OCI-M1 (cell line): ENCODE data around the gene TXNDC11.

Source experiments
- DNase-seq: peaks from one replicate; lab custom pipeline; 2025; lab: John Stamatoyannopoulos, UW

TXNDC11 gene

GRCh38 chr16:11721781-11722467 is 20.7 kb downstream of the TXNDC11 start:
- DNase-seq: no peak

GRCh38 chr16:11719762-11720161 is 22.9 kb downstream of the TXNDC11 start:
- no peak for DNase-seq

DNA sequence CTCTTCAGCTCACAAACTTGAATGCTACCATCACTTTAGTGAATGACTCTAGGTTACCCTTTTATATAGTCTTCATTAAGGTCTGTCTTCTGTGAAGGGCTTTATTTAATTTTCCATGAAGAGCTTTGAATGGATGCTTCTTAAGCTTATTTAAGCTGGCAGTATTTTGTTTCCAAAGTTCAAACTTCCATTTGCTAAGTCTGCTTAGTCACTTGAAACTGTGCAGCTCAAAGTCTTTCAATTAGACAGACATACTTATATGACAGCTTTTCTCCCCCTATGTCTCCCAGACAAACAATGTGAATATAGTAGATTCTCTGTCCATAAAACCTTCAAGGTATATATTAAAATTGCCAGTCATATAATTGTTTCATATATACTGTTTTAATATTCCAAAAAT is 23.5 kb downstream of the TXNDC11 start:
- DNase-seq: no peak

- no peak for DNase-seq
Measured at GRCh38 chr16:11717811-11718210, 24.8 kb downstream of the TXNDC11 start.

DNA sequence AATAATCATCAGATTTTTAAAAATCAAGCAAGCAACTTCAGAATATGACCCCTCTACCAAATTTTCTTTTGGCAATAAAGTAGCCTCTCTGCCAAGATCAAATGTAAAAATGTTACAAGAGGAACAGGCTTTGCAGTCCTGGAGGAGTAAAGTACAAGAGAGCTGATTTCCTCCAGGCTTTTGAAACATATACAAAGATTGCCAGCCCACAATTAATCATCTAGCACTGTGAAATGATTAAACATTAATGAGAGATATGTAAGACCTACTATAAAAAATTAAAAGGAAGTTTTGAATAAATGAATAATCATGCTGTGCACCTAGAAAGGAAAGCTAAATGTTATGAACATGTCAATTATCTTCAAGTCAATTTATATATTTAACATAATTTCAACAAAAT is 26.3 kb downstream of the TXNDC11 start:
- DNase-seq: no peak

DNA sequence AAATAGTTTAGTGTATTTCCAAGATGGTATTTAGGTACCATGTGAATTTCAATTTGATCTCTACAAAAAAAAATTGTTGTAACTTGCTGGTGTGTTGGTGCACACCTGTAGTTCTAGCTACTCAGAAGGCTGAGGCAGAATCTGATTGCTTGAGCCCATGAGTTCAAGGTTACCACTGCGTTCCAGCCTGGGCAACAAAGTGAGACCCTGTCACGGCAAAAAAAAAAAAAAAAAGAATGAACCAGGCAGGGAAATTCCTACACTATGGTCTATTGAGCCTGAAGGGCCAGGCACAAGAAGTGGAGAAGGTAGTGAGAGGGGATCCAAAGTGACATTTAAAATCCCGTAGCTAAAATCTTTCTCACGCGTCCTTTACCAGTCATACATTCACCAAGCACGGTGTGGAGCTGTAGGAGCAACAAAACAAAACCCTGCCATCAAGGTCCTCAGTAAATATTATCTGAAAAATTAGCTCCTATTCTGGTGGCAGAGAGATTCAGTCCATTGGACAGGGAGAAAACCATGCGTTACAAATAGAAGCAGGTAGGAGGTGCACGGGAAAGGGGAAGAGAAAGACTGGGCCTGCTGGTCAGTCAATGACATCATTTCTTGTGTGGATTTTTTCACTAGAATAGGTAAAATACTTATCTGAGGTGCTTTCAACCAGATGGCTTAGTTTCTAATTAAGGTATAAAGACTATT is 27.3 kb downstream of the TXNDC11 start:
- DNase-seq: no peak

DNA sequence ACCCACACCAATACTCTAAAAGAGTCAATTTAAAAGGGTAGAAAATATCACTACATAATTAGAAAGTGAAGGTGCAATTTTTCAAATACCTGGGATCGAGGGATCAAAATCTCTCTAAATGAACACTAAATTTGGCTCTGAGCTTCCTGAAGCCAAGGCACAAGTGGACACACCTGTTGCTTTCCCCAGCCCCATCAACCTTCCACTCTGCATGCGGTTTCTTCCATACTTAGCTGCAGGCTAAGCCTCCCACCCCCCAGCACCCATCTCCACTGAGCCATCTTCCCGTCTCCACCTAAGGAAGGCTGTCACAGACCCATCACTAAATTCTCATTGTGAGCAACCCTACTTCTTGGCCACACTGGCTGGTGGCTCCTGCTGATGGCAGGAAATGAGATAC is 30.5 kb downstream of the TXNDC11 start:
- no peak for DNase-seq

DNA sequence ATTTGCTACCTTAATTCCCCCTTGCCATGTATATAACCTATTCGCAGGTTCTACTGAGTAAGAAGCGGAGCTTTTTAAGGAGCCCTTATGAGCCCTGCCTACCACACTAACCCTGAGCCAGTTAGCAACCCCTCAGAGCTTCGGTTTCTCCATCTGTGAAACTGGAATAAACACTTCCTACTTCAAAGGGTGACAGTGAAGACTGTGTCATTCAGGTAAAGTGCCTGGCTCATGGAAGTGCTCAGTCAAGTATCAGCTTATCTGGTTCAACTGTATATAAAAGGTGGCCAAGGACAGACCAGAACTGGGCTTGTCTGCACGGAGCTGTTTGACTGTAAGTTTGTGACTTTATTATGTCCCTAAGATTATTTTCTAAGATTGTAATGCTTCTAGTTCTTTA is 31.0 kb downstream of the TXNDC11 start:
- no peak for DNase-seq

GRCh38 chr16:11708421-11708820 is 34.2 kb downstream of the TXNDC11 start:
- no peak for DNase-seq

- DNase-seq: no peak
Measured at GRCh38 chr16:11707679-11708197, 34.9 kb downstream of the TXNDC11 start.

GRCh38 chr16:11706180-11706742 is 36.4 kb downstream of the TXNDC11 start:
- no peak for DNase-seq

DNA sequence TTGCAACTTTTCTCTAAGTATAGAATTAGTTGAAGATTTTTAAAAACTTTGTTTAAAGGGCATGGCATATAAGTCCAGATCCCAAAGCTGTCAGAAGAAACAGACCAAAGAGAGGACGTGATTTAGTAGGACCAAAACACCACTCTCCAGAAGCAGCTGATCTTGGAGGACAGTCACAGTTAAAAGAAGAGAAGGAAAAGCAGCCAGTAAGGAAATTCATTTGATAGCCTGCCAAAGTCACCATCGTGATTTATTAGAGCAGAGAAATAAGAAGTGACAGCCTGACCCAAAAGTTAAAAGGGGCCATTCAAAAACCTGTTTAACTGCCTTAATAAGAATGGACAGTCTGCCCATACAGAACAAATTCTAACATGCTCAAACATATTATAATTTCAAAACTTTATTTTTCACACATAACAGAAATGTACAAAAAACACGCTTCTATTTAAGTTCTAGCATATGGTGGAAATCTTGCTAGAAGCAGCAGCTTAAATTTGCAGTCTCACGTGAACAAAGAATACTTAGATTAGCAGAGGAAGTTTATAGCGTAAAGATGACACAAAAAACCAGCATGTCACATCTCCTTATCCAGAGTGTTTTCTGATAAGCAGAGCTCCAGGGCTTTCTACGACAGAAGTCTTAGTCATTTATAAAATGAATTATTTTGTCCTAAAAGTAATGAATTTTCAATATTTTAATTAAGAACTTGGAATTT is 37.2 kb downstream of the TXNDC11 start:
- peak; percentile 49 for DNase-seq

- DNase-seq: no peak
Measured at GRCh38 chr16:11700264-11701029, 42.2 kb downstream of the TXNDC11 start.

DNA sequence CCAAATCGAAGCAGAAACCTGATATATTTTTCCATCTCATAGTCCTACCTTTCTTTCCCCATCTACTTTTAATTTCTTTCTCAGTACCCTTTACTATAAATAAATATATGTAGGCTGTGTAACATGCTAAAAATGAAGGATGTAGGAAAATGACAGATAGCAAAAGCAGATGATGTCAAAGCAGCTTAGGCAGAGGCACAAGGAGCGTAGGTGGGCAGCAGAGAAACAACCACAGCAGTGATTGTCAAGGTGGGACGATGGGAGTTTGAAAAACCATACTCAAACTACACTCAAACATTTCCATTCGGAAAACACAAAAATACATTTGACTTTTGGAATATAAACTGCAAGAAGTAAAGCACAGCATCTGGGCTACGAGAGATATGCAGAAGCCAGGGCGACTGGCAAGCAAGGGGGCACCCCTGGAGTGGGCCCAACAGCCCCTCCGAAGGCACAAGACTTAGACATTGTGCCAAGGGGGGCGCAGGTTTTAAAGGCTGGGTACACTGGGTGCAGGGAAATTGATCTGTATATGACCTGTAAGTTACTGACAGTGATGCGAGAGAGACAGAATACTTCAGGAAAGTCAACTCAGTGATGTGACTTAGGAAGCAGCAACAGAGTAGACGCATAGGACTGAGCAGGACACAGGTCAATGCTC is 43.3 kb downstream of the TXNDC11 start:
- DNase-seq: no peak

DNA sequence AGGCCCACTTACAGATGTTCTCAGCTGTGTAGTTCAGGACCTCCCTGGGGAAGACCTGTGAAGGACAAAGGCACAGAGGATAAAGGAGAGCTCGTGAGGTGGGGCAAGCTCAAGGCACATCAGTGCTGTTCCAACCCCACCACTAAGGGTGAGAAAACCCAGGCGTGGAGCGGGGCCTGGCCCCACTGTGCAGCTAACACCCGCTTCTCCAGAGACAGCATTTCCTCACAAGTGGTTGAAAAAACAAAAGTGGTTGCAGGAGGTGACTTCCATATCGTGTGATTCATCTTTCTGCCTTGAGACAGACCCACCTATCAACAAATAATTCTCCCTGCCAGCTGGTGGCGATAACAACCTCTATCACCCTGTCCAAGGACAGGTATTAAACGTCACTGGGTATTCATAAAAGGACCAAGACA is 44.4 kb downstream of the TXNDC11 start:
- no peak for DNase-seq

GRCh38 chr16:11697319-11697718 is 45.3 kb downstream of the TXNDC11 start:
- no peak for DNase-seq

DNA sequence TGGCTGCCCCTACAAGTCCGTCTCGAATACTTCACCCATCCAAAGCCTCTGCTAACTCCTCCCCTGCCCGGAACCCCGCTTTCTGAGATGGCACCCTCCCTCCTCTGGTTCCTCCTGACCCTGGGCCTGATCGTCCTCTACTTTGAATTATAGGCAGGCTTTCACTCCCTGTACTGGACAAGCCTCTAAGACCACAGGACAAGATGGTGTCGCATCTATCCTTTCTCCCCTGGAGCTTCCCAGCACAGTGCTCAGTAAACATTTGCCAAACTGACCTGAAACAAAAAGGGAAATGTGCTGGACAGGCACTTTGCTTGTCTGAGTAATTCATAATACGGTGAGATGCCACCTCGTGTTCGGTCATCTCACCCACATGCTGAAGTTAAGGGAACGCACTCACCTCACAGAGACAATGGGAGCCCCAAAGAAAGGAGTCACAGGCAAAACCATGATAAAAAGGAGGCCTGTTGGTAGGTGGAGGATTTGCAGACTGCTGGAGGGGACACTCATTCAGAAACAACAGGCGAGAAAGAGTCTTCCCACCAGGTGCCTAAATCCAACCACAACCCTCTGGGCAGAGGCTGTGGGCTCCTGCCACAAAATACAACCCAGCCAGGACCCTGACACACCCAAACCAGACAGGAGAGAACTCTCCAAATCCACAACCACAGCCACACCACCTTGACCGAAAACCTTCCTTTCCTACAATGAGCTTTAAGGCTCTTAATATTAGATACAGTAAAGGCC is 46.2 kb downstream of the TXNDC11 start:
- no peak for DNase-seq

- DNase-seq: no peak
Measured at GRCh38 chr16:11692651-11693050, 50.0 kb downstream of the TXNDC11 start.

GRCh38 chr16:11692171-11692570 is 50.5 kb downstream of the TXNDC11 start:
- no peak for DNase-seq

DNA sequence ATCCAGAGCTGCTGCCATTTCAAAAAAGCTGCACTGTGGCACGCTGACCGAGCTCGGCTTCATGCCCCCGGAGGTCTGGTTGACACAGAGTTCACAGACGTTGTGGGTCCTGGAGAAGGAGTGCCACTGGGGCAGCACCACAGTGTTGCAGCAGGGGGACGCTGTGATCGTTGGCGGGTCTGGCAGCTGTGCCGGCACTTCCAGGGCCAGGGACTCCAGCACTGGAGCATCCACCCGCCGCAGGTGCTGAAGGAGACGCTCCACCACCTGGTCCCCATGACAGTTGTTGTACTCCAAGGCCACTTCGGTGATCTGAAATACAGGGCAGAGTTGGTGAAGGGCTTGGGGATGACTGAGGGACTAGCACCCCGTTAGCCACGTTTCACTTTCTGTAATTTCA is 50.9 kb downstream of the TXNDC11 start:
- DNase-seq: no peak

DNA sequence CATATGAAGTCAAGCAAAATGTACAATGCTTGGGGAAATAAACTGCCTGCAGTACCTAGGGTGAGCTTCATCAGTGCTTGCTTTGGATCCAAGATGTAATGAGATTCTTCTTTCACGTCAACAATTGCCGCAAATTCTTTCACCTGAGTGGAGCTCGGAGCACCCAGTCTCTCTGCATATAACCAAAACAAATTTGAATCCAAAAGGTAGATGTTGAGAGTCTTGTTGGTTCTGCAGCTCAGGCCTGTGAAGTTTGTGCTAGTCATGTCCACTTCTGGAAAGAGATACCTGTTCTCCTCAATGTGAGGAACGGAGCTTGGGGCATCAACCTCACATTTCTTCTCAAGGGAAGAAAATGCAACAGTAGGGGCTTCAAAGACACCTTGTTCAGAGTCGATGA is 51.4 kb downstream of the TXNDC11 start:
- DNase-seq: no peak
